ENCODE results near the gene AK9.

GRCh38 chr6:109526905-109527628 is 163.9 kb downstream of the AK9 start:
- no peak for TF ChIP-seq EZH2 (IDR thresholded peaks at IDR 0.05; ENCODE audit: borderline replicate concordance, low read length)
- TF ChIP-seq CTCF (IDR thresholded peaks at IDR 0.05; ENCODE audit: low read length) = peak; percentile 77
